GM10266 (cell line): ENCODE data around the gene DNAJC6.

Experiments
- DNase-seq: peaks from one replicate; pipeline ENCODE4 v3.0.0; 2012; ENCODE audit errors: extremely low spot score
- CTCF ChIP-seq: IDR thresholded peaks from 2 replicates; pipeline ENCODE4 v1.5.1; 2012; ENCODE audit warnings: mild to moderate bottlenecking, low read depth; ENCODE audit not compliant: control insufficient read depth, insufficient read depth; ENCODE audit errors: missing control alignments

The DNAJC6 gene

GRCh38 chr1:65319141-65319540 is 9.8 kb downstream of the DNAJC6 start:
- no peak for DNase-seq
- no peak for TF ChIP-seq CTCF

GRCh38 chr1:65319754-65320153 is 10.4 kb downstream of the DNAJC6 start:
- no peak for DNase-seq
- no peak for TF ChIP-seq CTCF

- DNase-seq: no peak
- no peak for TF ChIP-seq CTCF
These were observed 12.5 kb downstream of the DNAJC6 start for GRCh38 chr1:65321879-65322278.

GRCh38 chr1:65323246-65323645 is 13.9 kb downstream of the DNAJC6 start:
- no peak for TF ChIP-seq CTCF
- no peak for DNase-seq

GRCh38 chr1:65330021-65330420 is 20.7 kb downstream of the DNAJC6 start:
- no peak for DNase-seq
- TF ChIP-seq CTCF: no peak

- no peak for DNase-seq
- no peak for TF ChIP-seq CTCF
These were observed 21.5 kb downstream of the DNAJC6 start for GRCh38 chr1:65330822-65331221.

- no peak for DNase-seq
- no peak for TF ChIP-seq CTCF
These were observed 23.5 kb downstream of the DNAJC6 start for GRCh38 chr1:65332821-65333220.
